Measurements from ENCODE around the gene EMILIN2.

EMILIN2 gene

GRCh38 chr18:2960983-2961696, 114.3 kb downstream of the EMILIN2 start:
- DNase-seq = peak; percentile 35

- peak; percentile 53 for DNase-seq
Measured at GRCh38 chr18:2961821-2962220, 115.0 kb downstream of the EMILIN2 start.

- peak; percentile 70 for DNase-seq
Measured at GRCh38 chr18:2963048-2963447, 116.2 kb downstream of the EMILIN2 start.

GRCh38 chr18:2964361-2965010, 117.7 kb downstream of the EMILIN2 start:
- DNase-seq = peak; percentile 46

Data from activated CD4-positive, alpha-beta T cell treated with anti-CD3 and anti-CD28 coated beads, Interleukin-2, amount 50 U/mL, for 16 hours (primary cell).